Stimulated activated CD4-positive, alpha-beta T cell treated with anti-CD3 and anti-CD28 coated beads, Interleukin-1b, Interleukin-23, amount 100 ng/mL, for 48 hours (primary cell): ENCODE measurements around the gene CSAG2.

Experiments used
- DNase-seq: peaks from one replicate; pipeline ENCODE4 v3.0.0-alpha.2; 2020

CSAG2 gene

DNA sequence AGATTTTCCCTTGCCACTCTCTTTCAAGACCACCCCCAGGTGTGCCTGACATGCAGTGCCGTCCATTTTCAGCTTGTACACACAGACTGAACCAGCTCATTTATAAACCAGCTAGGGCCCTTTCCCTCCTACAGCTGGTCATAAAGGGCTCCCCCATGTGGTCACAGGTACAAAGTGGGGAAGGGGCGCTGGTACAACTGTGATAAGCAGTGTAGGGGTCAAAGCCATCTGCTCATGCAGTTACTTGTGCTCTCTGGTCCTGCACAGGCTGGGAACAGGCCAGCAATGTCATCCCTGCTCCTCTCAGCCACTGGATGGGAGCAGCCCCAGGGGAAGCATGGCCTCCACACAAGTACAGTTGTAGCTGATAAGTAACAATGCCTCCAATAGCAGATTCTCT, 50.8 kb downstream of the CSAG2 start:
- DNase-seq = no peak
